Suppressor macrophage (primary cell): ENCODE measurements around the gene E2F3.

Experiments used
- DNase-seq, 4 experiments: peaks; one replicate each; pipeline ENCODE4 v3.0.0-alpha.2; 2020 to 2022

The E2F3 gene

DNA sequence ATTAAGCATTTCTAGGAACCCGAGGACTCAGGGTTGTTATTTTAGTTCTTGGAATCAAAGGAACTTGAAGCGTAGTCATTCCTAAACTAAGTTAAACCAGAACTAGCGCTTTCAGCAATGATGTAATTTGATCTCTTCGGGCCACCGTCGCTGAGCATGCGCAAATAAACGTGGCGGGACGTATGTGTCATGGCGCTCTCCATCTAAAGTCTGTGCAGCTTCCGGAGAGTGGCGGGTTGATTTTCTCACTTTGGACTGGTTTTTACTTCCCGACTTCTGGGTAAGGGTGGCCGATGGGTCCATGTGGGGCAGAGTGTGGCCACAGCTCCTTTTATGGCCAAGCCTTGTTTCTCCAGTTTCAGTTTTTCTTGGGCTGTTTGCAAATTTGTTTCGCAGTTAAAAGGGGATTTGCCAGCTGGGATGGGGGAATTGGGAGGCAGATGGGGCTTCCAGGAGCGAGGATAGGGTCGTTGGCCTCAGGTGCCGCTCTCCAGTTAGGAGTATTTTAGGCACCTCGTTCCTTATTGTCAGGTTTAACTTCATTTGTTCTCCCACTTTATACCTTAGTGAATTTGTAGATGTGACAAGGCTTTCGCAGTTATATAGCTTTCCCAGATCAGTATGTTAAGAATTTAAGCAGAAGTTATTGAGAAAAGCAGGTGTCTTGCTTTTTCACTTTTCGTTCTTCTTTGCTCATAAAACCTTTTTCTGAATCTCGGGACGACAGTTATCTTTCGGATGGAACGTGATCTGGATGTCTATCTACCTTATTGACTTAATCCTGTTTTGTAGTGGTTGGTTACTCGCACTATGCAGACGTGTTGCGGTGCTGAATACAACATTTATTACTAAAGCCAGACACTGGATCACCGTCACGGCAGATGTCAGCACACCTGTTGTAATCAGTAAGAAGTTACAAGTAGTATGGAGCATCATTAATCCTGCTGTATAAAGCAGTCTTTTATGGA lies 132.9 kb downstream of the E2F3 start, which contains the start of gene CDKAL1:
Gene CDKAL1, plus strand, starts transcription at position 163 of the 968 bp plus-strand sequence. CDS start 11,894 bp downstream, outside the sequence.
- peak; percentile 94 to 95 (median 94) for DNase-seq

DNA sequence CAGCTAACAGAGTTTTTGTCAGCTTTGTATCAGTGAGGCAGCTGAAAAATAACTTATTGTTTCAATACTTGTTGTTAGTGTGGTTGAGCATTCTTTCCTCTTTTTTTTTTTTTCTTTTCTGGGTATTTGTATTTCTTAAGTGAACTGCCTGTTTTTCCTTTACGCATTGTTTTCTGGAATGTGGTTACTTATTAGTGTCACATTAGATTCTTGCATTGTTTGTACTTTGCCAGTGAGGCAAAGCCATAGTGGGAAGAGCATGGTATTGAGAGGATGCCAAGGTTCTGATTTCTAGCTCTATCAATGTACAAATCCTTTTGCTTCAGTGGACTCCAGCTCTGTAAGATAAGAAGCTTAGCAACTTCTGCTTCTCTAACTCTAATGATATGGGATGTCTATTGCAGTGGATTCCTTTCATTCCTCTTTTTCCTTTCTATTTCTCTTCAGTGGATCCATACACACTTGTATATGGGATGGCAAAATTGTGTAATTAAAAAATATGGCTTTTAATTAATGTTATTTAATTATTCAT lies 136.5 kb downstream of the E2F3 start:
- DNase-seq, result no peak

DNA sequence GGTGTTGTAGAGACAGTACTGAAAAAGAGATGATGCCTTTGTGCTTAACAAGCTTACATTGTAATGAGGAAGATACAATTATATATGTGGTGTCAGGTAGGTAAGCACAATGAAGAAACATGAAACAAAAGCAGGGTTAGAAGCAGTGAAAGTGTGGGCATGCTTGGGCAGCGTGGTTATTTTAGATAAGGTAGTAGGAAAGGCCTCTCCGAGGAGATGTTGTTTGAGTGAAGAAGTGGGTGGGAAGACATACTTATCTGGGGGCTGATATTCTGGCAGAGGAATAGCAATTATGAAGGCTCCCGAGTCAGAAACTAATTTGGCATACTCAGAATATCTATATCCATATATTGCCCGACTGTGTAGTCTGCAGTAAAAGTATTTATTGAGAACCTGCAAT lies 137.2 kb downstream of the E2F3 start:
- DNase-seq, result no peak

DNA sequence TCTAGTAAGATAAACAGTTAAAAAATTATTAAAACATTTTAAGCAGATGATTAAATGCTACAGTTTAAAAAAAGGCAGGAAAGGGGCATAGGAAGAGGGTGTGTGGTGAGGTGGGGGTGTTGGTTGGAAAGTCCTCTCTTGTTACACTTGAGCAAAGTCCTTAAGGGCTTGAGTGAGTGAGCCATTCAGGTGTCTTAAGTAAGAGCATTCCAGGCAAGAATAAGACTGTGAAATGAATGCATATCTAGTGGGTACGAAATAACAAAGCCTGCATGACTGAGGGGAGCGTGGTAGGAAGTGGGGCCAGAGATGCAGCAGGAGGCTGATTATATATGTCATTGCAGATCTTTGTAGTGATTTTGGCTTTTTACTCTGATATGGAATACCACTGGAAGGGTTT lies 137.7 kb downstream of the E2F3 start:
- DNase-seq, result no peak

DNA sequence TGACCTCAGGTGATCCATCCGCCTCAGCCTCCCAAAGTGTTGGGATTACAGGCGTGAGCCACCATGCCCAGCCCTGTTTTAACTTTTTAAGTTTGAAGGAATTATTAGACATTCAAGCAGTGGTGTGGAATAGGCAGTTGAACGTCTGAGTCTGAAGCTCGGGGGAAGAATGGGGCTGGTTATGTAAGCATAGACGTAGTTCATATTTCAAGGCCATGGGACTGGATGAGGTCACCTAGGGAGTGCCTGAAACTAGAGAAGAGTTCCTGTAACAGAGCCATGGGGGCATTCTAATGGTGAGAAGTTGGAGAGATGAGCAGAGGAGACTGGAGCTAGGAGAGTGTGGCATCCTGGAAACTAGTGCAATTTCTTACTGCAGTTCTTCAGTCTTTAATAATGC lies 139.0 kb downstream of the E2F3 start:
- DNase-seq, result peak; percentile 40 to 65 (median 58)

DNA sequence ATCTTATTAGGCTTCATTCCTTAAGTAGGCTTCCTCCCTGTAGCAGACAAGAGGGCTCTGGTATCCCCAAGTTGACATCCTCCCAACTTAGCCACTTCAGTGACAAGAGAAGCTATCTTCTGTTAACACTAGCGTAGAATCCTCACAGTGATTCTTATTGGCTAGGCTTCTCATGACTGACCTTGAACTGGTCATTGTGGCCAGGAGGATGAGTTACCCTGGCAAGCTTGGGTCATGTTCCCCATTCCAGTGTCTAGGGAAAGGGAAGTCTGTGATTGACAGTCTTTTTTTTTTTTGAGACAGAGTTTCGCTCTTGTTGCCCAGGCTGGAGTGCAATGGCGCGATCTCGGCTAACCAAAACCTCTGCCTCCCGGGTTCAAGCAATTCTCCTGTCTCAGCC lies 139.7 kb downstream of the E2F3 start:
- DNase-seq, result peak; percentile 57 to 80 (median 72)

DNA sequence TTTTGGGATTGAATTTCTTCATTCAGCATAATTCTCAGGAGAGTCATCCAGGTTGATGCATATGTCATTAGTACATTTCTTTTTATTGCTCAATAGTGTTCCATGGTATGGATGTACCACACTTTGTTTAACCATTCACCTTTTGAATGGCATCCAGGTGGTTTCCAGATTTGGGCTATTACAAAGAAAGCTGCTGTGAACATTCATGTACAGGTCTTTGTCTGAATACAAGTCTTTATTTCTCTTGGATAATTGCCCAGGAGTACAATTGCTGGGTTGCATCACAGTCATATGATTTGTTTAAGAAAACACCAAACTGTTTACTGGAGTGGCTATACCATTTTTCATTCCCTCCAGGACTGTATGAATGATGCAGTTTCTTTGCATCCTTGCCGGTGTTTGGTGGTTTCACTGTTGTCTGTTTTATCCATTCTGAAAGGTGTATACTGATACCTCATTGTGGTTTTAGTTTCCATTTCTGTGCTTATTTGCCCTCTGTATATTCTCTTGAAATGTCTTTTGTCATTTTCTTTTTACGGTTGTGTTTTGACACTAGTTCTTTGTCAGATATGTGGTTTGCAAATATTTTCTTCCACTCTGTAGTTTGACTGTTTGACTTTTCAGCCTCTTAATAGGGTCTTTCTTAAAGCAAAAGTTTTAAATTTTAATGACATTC lies 141.4 kb downstream of the E2F3 start:
- DNase-seq, result peak in 3 of 4 experiments; percentile 11 to 43 (median 25)
